GM23248 (cell line): ENCODE data around the gene TMEM184C.

Experiments
- EZH2 ChIP-seq: fragments of 200-600 bp; sonication (generic); IDR thresholded peaks from 2 replicates; pipeline ENCODE4 v1.6.1; 2018; ENCODE audit warnings: antibody characterized with exemption, mild to moderate bottlenecking; ENCODE audit not compliant: insufficient read depth, poor library complexity, severe bottlenecking
- EZH2phosphoT487 ChIP-seq: fragments of 200-600 bp; sonication (generic); IDR thresholded peaks from 2 replicates; pipeline ENCODE4 v1.6.1; 2018; ENCODE audit warnings: antibody characterized with exemption, moderate library complexity, mild to moderate bottlenecking, low read depth; ENCODE audit not compliant: insufficient read depth

GRCh38 chr4:147696866-147697265 is 79.7 kb downstream of the TMEM184C start:
- TF ChIP-seq EZH2 (no peak), EZH2phosphoT487 (no peak)
